Nephron (organoid): ENCODE measurements around the gene SERPINB10.

Source experiments
- H3K27ac Mint-ChIP-seq, 3 experiments: 2 replicates each; pipeline ENCODE4 v1.8.0; 2020; ENCODE audit warnings: mixed read lengths in 3 of 3, mild to moderate bottlenecking in 2 of 3, moderate library complexity in 1 of 3
- H3K27me3 Mint-ChIP-seq: 2 replicates; pipeline ENCODE4 v1.8.0; 2021; ENCODE audit warnings: low read depth, mild to moderate bottlenecking, moderate library complexity, mixed read lengths
- H3K36me3 Mint-ChIP-seq: 2 replicates; pipeline ENCODE4 v1.8.0; 2020; ENCODE audit warnings: low read depth, mixed read lengths
- H3K4me1 Mint-ChIP-seq: 2 replicates; pipeline ENCODE4 v1.8.0; 2020; ENCODE audit warnings: mixed read lengths
- H3K4me3 Mint-ChIP-seq, 3 experiments: 2 replicates each; pipeline ENCODE4 v1.8.0; 2020; ENCODE audit warnings: mild to moderate bottlenecking in 3 of 3, mixed read lengths in 3 of 3, moderate library complexity in 2 of 3
- H3K9me3 Mint-ChIP-seq: 2 replicates; pipeline ENCODE4 v1.8.0; 2020; ENCODE audit warnings: mixed read lengths
- TF ChIP-seq, protein P1 (sequence below), 3 experiments: fragments of 200-600 bp; sonication (generic); IDR thresholded peaks; one replicate each; pipeline ENCODE4 v1.5.0; 2021; ENCODE audit warnings: antibody characterized with exemption in 3 of 3; ENCODE audit not compliant: unreplicated experiment in 3 of 3

The SERPINB10 gene

DNA sequence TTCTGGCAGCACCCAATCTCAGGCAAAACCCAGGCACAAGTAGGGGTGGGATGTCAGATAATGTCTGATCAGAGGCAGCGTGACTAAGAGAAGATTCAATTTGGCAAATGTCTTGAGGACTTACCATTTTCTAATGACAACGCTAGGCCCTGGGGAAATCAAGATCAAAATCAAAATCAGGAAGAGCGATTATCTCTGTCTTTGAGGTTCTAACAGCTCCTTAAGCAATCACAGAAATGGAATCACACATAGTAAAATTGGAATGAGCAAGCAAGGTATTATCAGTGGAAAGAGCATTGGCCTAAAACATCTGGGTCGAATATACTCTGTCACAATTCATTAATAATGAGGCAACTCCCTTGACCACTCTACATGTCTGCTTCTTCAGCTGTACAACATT lies 28.8 kb upstream of the SERPINB10 start:
- Mint-ChIP-seq H3K4me1 (no peaks in the 10 kb centered on the region), H3K4me3 (no peak overlapping the region), H3K36me3 (no peaks in the 10 kb centered on the region), H3K27me3 (no peaks in the 10 kb centered on the region), H3K27ac (no peak overlapping the region), H3K9me3 (no peaks in the 10 kb centered on the region)
- TF ChIP-seq, protein P1, sequence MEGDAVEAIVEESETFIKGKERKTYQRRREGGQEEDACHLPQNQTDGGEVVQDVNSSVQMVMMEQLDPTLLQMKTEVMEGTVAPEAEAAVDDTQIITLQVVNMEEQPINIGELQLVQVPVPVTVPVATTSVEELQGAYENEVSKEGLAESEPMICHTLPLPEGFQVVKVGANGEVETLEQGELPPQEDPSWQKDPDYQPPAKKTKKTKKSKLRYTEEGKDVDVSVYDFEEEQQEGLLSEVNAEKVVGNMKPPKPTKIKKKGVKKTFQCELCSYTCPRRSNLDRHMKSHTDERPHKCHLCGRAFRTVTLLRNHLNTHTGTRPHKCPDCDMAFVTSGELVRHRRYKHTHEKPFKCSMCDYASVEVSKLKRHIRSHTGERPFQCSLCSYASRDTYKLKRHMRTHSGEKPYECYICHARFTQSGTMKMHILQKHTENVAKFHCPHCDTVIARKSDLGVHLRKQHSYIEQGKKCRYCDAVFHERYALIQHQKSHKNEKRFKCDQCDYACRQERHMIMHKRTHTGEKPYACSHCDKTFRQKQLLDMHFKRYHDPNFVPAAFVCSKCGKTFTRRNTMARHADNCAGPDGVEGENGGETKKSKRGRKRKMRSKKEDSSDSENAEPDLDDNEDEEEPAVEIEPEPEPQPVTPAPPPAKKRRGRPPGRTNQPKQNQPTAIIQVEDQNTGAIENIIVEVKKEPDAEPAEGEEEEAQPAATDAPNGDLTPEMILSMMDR (IDR thresholded peaks at IDR 0.05; ENCODE audit: unreplicated experiment in 3 of 3), result no peak

DNA sequence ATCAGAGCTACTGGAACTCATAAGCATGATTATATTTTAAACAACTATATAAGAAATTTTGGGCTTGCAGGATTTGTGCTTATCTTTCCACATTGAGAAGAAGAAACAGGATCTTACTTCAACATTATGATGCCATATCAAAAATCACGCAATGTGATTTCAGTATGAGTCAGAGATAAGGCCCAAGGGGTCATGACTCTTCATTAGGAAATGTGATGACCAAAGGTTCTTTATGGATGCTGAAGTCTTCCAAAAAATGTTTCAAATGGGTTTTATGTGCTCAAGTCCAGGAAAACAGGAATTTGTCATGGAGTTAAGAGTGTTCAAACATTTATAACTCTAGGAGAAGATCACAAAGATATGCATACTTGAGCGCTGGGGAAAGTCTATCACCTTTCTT lies 28.0 kb upstream of the SERPINB10 start:
- no peaks in the 10 kb centered on the region for H3K27me3 Mint-ChIP-seq
- no peaks in the 10 kb centered on the region for H3K36me3 Mint-ChIP-seq

DNA sequence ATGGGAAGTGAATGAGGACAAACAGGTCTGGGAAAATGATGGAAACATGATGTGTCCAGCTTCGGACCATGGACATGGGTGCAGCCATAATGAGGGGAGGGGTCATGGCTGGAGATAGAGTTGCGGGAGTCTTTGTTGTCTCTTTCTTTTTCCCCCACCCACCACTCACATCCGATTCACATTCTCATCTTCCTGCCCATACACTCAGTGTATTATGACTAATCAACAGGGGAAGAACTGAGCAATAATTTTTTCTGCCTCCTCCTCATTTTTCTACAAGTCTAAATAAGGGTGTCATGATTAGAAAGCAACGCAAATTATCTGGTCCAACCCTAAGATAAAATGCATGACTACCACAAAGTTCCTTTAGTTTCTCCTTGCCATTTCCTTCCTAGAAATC lies 25.9 kb upstream of the SERPINB10 start:
- H3K27me3 Mint-ChIP-seq, result no peaks in the 10 kb centered on the region

More for the DNA sequence above, 28.0 kb upstream of the SERPINB10 start:
- no peak overlapping the region for H3K4me3 Mint-ChIP-seq
- TF ChIP-seq, protein P1 (IDR thresholded peaks at IDR 0.05; ENCODE audit: unreplicated experiment in 3 of 3), result no peak
- H3K27ac Mint-ChIP-seq, result no peak overlapping the region
- H3K9me3 Mint-ChIP-seq, result no peaks in the 10 kb centered on the region
- H3K4me1 Mint-ChIP-seq, result no peaks in the 10 kb centered on the region

DNA sequence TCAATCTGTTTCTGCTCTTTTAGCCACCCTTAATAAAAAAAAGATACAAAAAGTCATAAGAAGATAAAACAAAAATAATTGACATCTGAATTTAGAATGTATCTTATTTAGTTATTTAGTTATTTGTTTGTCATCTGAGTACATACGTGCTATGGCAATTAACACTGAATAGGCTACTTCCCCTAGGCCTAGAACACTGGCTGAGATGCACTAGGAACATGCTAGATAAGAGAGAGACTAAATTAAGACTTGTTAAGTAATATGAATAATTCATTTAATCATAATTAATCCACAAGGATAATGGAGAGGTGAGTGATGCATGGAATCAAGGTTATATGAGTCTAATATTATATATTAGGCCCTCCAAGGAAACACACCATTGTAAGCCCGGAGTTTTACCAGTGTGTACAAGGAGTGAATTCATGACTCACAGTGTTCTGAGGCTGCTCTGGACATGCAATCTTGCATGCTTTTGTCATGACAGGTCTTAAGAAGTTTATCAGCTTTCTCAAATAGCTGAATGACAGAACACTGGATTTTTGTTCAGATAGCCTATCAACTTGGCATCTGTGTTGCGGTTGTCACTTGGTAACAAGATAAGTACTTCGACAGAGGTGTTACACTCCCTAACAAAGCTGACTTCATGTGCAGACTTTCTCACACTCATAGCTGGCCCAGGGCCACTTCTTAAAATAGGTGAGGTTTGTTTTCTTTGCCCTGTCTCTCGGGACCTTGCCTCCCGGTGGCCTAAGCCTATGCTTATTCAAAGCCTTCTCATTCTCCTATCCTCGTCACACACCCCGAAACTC lies 25.2 kb upstream of the SERPINB10 start:
- H3K9me3 Mint-ChIP-seq, result no peaks in the 10 kb centered on the region
- TF ChIP-seq, protein P1 (IDR thresholded peaks at IDR 0.05; ENCODE audit: unreplicated experiment in 3 of 3), result no peak
- no peaks in the 10 kb centered on the region for H3K4me1 Mint-ChIP-seq
- no peaks in the 10 kb centered on the region for H3K27me3 Mint-ChIP-seq
- no peak overlapping the region for H3K4me3 Mint-ChIP-seq
- no peak overlapping the region for H3K27ac Mint-ChIP-seq
- no peaks in the 10 kb centered on the region for H3K36me3 Mint-ChIP-seq

More for the DNA sequence above, 25.9 kb upstream of the SERPINB10 start:
- TF ChIP-seq, protein P1 (IDR thresholded peaks at IDR 0.05; ENCODE audit: unreplicated experiment in 3 of 3), result no peak
- no peaks in the 10 kb centered on the region for H3K9me3 Mint-ChIP-seq
- no peaks in the 10 kb centered on the region for H3K36me3 Mint-ChIP-seq
- H3K4me1 Mint-ChIP-seq, result no peaks in the 10 kb centered on the region
- no peak overlapping the region for H3K4me3 Mint-ChIP-seq
- no peak overlapping the region for H3K27ac Mint-ChIP-seq

DNA sequence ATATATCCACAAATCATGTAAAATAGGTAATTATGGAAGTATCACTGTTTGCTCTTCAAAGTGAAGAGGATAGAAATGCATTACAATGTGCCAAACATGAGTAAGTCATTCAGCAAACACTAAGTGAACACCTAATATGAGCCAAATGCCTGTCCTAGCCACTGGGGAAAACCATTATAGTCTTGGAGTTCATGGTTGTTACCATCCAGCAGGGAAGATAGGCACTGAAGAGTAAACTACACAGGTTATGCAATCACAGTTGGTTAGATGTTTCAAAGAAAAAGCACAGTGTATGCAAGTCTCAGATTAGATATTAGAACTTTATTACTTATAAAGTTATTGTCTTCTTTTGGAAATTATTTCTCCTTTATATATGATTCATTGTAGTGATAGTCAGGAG lies 24.1 kb upstream of the SERPINB10 start:
- H3K27ac Mint-ChIP-seq, result no peak overlapping the region
- H3K27me3 Mint-ChIP-seq, result no peaks in the 10 kb centered on the region
- H3K9me3 Mint-ChIP-seq, result no peaks in the 10 kb centered on the region
- H3K4me3 Mint-ChIP-seq, result no peak overlapping the region
- TF ChIP-seq, protein P1 (IDR thresholded peaks at IDR 0.05; ENCODE audit: unreplicated experiment in 3 of 3), result no peak
- H3K36me3 Mint-ChIP-seq, result no peaks in the 10 kb centered on the region
- H3K4me1 Mint-ChIP-seq, result no peaks in the 10 kb centered on the region

DNA sequence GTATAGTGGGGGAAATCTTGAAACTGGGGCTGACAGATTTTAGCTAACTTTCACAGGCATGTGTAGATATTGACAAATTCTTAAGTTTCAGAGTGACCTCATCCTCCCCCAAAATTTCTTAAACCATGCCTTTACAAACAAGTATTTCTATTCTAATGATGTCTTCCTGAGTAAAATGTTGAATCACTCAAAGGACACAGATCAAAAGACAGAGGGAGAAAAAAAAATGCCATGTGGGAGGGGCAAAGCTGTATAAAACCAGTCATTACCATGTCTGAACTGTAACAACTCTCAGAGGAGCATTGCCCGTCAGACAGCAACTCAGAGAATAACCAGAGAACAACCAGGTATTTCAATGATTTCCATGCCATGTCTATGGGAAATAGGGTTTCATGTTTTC lies 20.3 kb upstream of the SERPINB10 start, which contains the start of gene SERPINB2:
TSS of gene SERPINB2 (plus strand) at position 282 of the 400 bp plus-strand sequence. CDS start 3,740 bp downstream, outside the sequence.
- TF ChIP-seq, protein P1 (IDR thresholded peaks at IDR 0.05; ENCODE audit: unreplicated experiment in 3 of 3), result no peak
- H3K4me3 Mint-ChIP-seq, result no peak within 1 kb of the TSS
- H3K27ac Mint-ChIP-seq, result no peak within 1 kb of the TSS
- no peaks in the 10 kb centered on the region for H3K36me3 Mint-ChIP-seq
- no peaks in the 10 kb centered on the region for H3K9me3 Mint-ChIP-seq
- H3K4me1 Mint-ChIP-seq, result no peaks in the 10 kb centered on the region
- H3K27me3 Mint-ChIP-seq, result peaks cover 4% of the 10 kb centered on the region
